HG02678 (cell line): Measurements from ENCODE around the gene ASPSCR1.

Source experiments
- ATAC-seq: cut with Tn5 transposase; IDR thresholded peaks from one replicate; pipeline ENCODE4 v1.9.1; 2021; ENCODE audit warnings: mild to moderate bottlenecking, moderate library complexity; ENCODE audit not compliant: unreplicated experiment

Gene ASPSCR1, protein sequence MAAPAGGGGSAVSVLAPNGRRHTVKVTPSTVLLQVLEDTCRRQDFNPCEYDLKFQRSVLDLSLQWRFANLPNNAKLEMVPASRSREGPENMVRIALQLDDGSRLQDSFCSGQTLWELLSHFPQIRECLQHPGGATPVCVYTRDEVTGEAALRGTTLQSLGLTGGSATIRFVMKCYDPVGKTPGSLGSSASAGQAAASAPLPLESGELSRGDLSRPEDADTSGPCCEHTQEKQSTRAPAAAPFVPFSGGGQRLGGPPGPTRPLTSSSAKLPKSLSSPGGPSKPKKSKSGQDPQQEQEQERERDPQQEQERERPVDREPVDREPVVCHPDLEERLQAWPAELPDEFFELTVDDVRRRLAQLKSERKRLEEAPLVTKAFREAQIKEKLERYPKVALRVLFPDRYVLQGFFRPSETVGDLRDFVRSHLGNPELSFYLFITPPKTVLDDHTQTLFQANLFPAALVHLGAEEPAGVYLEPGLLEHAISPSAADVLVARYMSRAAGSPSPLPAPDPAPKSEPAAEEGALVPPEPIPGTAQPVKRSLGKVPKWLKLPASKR

DNA sequence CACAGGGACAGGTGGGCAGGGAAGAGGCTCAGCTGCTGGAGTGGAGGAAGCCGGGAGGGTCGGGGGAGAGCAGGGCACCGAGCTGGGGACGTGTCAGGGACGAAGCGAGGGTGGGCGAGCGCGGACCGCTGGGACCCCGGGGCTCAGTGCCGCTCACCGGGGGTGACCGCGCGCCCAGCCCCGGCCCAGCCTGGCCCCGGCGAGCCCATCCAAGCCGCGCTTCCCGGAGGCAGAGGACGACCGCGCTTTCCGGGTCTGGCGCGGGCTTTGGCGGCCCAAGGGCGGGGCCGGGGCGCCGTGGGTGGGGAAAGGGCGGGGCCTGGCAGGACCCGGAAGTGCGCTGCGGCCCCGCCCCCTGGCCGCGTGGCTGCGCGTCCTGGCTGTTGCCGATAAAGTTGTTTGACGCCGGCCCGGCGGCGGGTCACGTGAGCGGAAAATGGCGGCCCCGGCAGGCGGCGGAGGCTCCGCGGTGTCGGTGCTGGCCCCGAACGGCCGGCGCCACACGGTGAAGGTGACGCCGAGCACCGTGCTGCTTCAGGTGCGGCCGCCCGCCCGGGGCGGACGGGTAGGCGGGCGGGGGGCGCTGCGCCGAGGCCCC is at the start of gene ASPSCR1:
TSS of gene ASPSCR1 (plus strand) at position 419 of the 598 bp plus-strand sequence. CDS start at position 437, 18 bp downstream.
- peak; percentile 84 for ATAC-seq

DNA sequence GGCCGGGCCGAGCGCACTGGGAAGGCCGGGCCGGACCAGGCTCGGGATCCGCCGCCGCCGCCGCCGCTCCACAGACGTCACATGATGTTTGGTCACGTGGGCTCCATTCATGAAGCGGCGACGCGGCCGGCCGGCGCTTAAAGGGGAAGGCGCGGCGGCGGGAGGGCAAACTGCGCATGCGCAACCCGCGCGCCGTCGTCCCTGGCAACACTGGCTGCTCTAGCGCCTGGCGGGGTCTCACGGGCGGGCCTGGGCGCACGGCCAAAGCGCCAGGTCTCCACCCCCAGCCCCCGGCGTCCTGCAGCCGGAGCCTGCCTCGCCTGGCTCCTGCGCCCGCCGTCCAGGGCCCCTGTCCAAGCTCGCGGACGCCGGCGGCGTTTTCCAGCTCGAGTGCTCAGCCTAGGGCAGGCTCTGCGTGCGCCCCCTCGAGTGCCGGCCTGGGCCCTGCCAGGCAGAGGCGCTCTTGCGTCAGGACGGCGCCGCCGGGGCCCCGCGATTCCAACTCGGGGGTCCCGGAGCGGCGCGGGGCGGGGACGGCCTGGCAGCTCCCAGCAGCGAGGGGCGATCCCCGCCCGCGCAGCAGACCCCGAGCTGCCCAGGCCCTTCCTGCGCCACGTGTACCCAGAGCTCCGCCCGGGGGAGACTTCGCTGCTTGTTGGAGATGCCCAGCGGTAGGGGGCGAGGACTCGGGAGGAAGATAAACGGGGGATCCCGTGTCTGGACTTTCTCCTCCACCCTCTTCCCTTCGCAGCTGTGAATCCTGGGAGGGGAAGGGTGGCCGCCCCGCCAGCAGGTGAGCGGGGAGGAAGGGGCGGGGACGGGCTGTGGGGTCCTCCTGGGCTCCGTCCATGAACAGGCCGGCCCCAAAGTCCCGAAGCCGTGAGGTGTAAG is 49.5 kb upstream of the ASPSCR1 start, which contains the start of gene MAFG:
TSS of gene MAFG (minus strand) at position 83 of the 891 bp plus-strand sequence. CDS start 4,550 bp downstream, outside the sequence.
- ATAC-seq, result peak; percentile 70

DNA sequence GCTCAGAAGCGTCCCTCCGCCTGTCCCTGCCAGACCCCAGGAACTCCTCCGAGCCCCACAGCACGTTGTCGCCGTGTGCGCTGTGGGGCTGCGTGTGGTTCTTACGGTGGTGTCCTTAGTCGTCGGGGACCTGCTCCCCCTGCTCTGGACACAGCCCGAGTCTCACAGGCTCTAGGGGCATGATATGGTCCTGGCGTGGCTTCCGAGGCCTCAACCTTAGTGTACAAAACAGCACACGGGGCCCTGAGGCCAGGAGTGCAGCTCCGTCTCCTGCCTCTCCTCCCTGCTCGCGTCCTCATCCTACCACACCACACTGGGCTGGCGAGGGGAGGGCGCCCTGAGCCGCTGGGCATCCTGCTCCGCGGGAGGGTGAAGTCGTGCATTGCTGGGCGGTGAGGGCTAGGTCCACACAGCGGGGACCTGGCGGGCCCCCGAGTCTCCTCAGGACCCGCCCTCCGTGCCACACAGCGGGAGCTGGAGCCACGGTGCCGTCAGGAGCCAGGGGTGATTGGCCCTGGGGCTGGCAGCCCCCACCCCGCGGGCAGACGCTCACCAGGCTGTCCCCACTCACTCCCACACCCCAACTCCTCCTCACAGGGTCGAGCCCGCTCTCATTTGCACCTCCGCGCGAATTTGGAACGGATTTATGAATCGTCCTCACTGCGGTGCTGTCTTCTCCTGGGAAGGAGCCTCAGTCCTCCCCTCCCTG is 48.7 kb upstream of the ASPSCR1 start:
- ATAC-seq, result no peak

DNA sequence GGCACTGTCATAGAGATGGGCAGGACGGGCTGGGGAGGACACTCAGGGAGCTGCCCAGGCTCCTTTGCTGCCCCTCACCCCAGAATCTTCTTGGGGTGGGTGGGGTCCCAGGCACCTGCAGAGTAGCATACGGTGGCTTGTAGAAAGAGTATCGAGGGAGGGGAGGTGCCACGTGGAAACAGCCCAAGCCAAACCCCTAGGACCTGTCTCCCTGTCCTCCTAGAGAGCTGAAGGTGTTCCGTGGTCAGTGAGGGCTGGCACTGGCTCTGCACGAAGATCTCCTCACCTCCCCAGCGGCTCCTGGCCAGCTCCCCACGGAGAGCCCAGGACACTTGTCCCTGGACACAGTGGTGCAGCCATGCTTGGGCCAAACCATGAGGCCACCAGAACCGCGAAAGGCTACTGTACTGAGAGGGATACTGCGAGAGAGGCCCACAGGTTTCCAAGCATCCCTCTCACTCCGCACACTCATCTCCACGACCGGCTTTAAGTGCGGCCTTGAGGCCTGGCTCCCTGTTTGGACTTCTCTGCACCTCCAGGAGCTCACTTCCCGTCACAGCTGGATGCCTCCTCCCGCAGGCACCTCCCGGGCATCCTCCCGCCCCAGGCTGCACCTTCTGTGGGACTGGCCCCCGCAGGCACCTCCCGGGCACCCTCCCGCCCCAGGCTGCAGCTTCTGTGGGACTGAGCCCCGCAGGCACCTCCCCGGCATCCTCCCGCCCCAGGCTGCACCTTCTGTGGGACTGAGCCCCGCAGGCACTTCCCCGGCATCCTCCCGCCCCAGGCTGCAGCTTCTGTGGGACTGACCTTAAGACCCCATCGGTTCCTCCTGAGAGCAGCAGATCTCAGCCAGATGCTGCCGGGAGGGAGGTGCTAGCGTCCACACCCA is 47.9 kb upstream of the ASPSCR1 start:
- ATAC-seq, result no peak

DNA sequence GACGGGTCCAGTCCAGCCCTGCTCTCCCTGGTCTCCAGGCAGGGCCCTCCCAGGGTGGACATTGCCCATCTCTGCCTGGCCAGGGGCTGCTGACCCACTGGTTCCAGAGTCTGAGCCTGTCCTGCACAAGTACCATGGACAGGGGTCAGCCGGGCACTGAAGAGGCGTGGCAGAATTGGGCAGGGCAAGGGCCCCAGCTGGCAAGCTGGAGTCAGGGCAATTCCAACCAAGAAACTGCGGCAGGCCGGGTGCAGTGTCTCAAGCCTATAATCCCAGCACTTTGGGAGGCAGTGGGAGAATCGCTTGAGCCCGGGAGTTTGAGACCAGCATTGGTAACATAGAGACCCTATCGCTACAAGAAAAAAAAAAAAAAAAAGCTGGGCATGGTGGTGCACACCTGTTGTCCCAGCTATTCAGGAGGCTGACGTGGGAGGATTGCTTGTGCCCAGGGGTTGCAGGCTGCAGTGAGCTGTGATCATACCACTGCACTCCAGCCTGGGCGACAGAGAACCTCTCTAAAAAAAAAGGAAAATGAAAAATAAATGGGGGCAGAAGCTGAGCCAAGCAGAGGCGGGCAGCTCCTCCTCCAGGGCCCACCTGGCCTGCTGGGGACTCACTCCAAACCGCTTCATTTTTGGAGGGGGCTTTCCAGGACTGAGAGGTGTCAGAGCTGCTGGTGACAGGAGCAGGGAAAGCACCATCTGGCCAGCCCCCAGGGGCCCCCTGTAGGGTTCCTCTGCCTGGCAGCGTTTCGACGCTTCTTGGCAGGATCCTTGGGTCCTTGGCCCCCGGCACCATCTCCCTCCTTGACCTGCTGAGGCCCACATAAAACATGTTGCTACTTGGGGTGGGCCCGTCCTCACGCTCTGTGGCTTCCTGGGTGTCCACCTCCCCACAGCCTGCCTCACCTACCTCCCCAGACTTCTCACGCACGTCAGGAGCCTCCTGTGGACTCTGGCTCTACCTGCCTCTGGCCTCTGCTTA is 47.0 kb upstream of the ASPSCR1 start:
- ATAC-seq, result no peak

DNA sequence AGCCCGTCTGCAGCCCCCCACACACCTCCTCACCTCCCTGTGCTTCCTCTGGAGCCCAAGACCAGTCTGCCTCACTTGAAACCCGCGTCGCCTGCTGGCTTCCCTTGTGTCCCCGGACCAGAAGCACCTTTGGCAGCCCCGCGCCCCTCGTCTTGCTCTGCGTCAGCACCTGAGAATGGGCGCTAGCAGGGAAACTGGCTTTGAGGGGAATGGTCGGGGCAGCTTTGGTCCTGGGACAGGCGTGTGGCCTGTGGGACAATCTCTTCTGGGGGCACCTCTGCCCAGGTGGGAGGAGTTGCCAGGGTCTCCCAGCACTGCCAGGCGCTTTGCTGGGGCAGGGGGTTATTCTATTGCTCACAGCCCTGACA is 46.3 kb upstream of the ASPSCR1 start:
- no peak for ATAC-seq

DNA sequence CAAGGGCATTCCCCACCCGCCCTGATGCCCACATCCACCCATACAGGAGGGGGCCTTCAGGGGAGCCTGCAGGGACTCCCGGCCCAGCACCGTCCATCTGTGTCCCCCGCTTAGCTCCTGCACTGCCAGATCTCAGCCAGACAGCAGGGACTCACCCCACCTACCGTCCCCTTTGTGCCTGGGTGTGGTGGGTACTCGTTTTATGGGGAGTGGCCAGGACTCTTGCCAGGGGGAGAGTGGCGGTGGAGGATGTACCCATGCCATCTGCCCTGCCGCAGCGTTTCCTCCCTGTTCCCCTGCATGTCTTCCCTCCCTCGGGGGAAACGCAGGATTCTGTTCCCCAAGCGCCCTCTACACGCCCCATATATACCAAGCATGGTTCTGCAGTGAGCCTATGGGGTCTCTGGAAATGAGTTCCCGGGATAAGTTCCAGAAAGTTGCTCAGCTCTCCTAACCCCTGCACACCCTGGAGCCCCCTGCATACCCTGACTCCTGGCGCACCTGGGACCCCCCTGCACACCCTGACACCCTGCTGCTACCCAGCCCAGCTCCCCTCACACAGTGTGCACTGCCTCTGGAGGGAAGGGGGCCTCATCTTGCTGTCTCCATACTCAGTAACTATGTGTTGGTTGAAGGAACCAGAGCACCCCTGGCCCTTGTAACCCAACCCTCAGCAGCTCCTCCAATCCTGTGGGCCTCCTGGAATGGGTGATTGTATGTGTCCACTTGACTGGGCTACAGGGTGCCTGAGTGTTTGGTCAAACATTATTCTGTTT is 45.7 kb upstream of the ASPSCR1 start:
- no peak for ATAC-seq

DNA sequence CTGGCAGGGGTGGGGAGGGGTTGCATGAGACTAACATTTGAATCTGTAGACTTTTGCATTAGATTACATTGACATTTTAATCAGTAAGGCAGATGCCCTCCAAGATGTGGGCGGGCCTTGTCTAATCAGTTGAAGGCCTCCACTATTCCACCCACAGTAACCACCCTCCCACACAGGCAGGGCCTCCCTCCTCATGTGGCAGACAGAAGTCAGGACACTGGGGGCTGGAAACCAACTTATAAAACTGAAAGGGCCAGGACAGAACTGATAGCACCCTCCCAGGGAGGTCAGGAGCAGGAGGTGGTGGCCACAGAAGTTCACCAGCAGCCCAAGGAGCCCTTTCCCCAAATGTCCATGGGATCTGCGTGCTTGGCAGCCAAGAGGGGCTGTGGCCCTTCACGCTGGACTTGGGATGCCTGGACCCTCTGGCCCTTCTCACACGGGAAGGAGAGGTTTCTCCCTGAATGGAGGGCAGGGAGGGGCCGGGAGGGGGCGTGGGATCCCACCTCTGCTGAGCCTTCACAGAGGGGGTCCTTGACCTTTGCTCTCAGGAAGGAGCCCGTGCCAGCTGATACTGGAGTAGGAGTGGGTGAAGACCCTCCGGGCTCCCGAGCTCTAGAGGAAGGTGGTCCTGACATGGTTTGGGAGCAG is 45.0 kb upstream of the ASPSCR1 start:
- no peak for ATAC-seq

DNA sequence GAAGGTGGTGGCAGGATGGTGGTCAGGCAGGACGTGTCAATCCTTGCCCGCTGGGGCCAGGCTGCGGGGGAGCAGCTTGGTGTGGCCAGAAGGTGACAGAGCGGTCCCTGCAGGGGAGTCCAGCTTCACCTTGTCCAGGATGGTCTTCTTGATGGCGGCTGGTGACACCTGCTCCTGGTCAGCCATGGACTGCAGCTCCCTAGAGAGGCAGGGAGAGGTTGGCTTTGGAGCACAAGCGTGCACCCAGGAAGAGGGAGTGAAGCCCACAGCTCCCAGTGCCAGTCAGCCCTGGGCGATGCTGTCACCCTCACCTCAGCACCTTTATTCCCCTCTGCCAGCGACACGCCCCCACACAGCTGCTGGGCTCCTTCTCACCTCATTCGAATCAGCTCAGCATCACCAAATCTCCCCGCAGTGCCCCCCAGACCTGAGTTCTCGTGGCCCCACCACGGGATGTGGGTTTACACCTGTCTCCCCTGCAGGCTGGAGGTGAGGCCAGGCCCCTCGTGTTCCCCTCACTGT is 44.2 kb upstream of the ASPSCR1 start:
- no peak for ATAC-seq

DNA sequence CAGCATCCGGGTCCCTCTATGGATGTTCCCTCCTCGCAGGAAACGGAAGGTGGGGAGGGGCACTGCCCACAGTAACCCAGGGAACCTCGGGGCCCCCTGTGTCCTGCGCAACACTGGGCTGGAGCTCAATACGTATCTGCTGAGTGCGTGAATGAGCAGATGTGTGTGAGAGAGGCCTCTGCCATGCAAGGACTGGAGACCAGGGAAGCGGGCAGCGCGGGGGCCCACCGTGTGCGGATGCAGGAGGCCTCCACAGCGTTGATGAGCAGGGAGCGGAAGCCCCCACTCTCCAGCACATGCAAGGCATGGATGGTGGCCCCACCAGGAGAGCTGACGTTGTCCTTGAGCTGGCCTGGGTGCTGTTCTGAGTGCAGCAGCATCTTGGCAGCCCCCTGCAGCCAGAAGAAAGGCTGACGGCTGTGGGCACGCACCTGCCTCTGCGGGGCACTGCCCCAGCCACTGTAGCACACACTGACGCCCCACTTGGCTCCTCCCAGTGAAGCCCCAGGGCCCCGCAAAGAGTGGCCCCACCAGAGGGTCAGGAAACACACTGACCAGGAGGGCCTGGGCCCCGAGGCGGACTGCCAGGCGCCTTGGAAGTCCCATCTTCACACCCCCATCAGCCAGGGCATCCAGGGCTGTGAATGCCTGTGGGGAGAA is 43.2 kb upstream of the ASPSCR1 start:
- ATAC-seq, result no peak

DNA sequence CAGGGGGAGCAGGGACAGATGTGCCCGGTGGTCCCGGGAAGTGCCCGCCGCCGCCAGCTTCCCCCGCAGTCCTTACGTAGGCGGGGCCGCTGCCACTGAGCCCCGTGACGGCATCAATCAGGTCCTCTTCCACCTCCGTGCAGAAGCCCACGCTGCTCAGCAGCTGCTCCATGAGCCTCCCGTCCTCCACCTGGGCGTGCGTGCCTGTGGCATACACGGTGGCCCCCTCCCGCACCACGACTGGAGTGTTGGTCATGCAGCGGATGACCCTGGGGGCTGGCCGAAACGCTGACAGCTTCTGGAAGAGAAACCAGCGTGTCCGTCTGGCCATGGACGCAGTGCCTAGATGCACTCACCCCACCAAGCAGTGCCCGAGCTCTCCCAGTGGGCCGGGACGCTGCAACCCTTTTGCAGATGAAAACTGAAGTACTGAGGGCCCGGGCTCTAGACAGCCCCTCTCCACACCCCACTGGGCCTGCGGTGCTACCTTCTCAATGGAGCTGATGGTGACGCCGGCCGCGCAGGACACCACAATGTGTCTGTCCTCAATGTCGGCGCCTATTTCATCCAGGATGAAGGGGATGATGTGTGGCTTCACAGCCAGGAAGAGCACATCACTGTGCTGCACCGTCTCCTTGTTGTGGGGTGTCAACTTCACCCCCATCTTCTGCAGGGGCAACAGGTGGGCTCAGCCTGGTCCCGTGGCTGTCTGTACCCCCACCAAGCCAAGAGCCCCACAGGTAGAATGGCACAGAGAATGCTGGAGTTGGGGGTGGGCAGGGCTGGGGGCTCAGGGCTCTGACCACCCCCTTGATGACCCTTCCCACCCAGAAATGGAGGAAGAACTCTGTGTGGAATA is 42.4 kb upstream of the ASPSCR1 start:
- no peak for ATAC-seq

DNA sequence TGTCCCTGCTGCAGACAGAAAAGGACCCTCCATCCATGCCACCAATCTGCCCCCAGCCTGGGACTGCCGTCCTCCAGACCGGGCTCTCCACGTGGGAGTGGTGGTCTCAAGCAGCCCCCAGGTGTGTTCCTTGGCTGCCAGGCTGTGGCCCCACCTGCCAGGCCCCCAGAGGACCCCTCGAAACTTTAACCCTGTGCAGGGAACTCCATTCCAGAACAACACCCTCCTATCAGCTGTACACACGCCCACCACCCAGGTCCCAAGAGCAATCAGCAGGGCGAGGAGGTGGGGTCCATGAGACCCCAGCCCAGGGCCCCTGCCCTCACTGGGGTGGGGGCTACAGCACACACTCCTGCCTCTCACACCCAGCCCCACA is 41.7 kb upstream of the ASPSCR1 start:
- ATAC-seq, result no peak

DNA sequence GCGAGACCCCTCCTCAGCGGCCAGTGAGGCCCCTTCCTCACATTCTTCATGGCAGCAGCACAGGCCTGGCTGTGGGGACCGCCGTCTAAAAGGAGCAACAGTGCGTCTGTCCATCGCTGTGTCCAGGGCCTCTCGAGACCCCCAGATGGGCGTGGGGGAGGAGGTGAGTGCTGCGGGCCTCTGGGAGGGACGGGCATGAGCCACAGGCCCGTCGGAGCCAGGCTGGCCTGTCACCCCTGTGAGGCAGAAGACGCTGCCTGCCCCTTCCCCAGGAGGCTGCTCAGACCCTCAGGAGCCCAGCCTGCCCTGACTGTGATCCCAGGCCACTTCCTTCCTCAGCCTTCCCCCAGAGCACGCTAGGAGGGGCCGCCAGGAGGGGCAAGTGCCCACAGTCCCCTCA is 38.2 kb upstream of the ASPSCR1 start:
- ATAC-seq, result no peak

DNA sequence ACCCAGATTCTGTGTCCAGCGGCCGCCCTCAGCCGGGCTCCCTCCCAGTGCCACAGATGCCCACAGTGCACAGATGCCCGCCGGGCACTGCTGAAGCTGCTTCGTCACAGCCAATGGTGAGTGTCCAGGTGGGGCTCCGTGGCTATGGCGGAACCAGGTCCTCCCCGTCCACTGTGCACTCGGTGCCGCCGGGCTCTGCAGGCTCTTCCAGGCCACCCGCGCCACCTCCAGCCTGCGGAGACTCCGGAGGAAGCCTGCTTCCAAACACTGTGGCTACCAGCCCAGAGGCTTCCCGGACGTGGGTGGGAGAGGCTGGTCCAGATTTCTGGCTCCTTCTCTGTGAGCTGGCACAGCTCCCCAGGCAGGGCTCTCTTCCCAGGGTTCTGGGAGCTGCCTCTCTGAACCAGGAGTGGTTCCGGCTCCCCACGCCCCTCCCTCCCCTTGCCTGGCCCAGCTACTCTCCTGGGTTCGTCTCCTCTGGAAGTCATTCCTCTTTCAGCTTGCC is 37.5 kb upstream of the ASPSCR1 start:
- ATAC-seq, result no peak
